SK-N-SH (cell line): ENCODE results near the gene CPM. TPM values are rescaled to one million over a fixed set of nuclear protein-coding genes. Genes with fewer than 3 reads are reported as not detected.

Source experiments
- CTCF ChIA-PET: fragments of 300-600, 350-600 bp; formaldehyde crosslinking; extraction: SDS; loops from one replicate; lab custom pipeline; 2021; lab: Yijun Ruan, JAX
- POLR2A ChIA-PET: fragments of 350-600 bp; sonication (Branson Sonifier 250); formaldehyde crosslinking; extraction: SDS; loops from one replicate; lab custom pipeline; 2020; ENCODE audit warnings: antibody characterized with exemption, inconsistent platforms; lab: Yijun Ruan, JAX
- DNase-seq: peaks from one replicate; pipeline ENCODE4 v3.0.0; 2012
- H2AFZ ChIP-seq: fragments of 200-600 bp; sonication (generic); 2 replicates; pipeline ENCODE4 v1.8.1; 2016; ENCODE audit warnings: antibody characterized with exemption, mild to moderate bottlenecking, low read depth
- H3F3A ChIP-seq: fragments of 200-600 bp; sonication (generic); replicated peaks from 2 replicates; pipeline ENCODE3; 2016; ENCODE audit warnings: antibody characterized with exemption, mild to moderate bottlenecking; ENCODE audit not compliant: insufficient read depth
- H3K27ac ChIP-seq, 2 experiments: fragments of 200-500 bp in 1 of 2; fragments of 200-600 bp in 1 of 2; sonication (Bioruptor generic) in 1 of 2; sonication (generic), shearing (Covaris generic) in 1 of 2; 2 replicates each; pipeline versions ENCODE4 v1.5.1 to v1.6.1; 2014 to 2016; ENCODE audit warnings: low read depth in 2 of 2, inconsistent platforms in 1 of 2, low read length in 1 of 2, mild to moderate bottlenecking in 1 of 2, mixed read lengths in 1 of 2
- H3K27me3 ChIP-seq: fragments of 200-600 bp; sonication (generic), shearing (Covaris generic); 2 replicates; pipeline ENCODE4 v1.6.1; 2016; ENCODE audit warnings: mixed run types; ENCODE audit not compliant: insufficient read depth
- H3K36me3 ChIP-seq, 2 experiments: fragments of 200-500 bp in 1 of 2; fragments of 200-600 bp in 1 of 2; sonication (Bioruptor generic) in 1 of 2; sonication (generic) in 1 of 2; replicated peaks in 1 of 2; 2 replicates each; pipeline versions ENCODE3 to v1.5.1; 2014 to 2016; ENCODE audit warnings: low read length in 1 of 2, mild to moderate bottlenecking in 1 of 2; ENCODE audit not compliant: insufficient read depth in 2 of 2, control insufficient read depth in 1 of 2
- H3K4me1 ChIP-seq, 2 experiments: fragments of 200-500 bp in 1 of 2; fragments of 200-600 bp in 1 of 2; sonication (Bioruptor generic) in 1 of 2; sonication (generic), shearing (Covaris generic) in 1 of 2; 2 replicates each; pipeline versions ENCODE4 v1.5.1 to v1.6.1; 2014 to 2016; ENCODE audit warnings: low read depth in 1 of 2, low read length in 1 of 2, mixed run types in 1 of 2; ENCODE audit not compliant: insufficient read depth in 2 of 2, control insufficient read depth in 1 of 2
- H3K4me2 ChIP-seq: fragments of 200-600 bp; sonication (generic), shearing (Covaris generic); 2 replicates; pipeline ENCODE4 v1.6.1; 2017; ENCODE audit warnings: mixed run types
- H3K4me3 ChIP-seq, 2 experiments: fragments of 200-500 bp in 1 of 2; fragments of 200-600 bp in 1 of 2; sonication (Bioruptor generic) in 1 of 2; sonication (generic), shearing (Covaris generic) in 1 of 2; 2 replicates each; pipeline versions ENCODE4 v1.5.1 to v1.8.1; 2014 to 2016; ENCODE audit warnings: low read depth in 2 of 2, inconsistent platforms in 1 of 2, low read length in 1 of 2, mild to moderate bottlenecking in 1 of 2, mixed read lengths in 1 of 2, moderate library complexity in 1 of 2
- H3K79me2 ChIP-seq: fragments of 200-600 bp; sonication (generic); 2 replicates; pipeline ENCODE4 v1.8.1; 2017; ENCODE audit warnings: mild to moderate bottlenecking; ENCODE audit not compliant: insufficient read depth
- H3K9ac ChIP-seq: fragments of 200-600 bp; sonication (generic); 2 replicates; pipeline ENCODE4 v1.6.1; 2017; ENCODE audit warnings: mixed run types
- H3K9me2 ChIP-seq: fragments of 200-600 bp; sonication (generic); 2 replicates; pipeline ENCODE4 v1.6.1; 2017; ENCODE audit warnings: mixed run types
- H3K9me3 ChIP-seq: fragments of 200-600 bp; sonication (generic); 2 replicates; pipeline ENCODE4 v1.6.1; 2017; ENCODE audit warnings: mixed run types, mild to moderate bottlenecking, moderate library complexity
- H4K20me1 ChIP-seq: fragments of 200-600 bp; sonication (generic); 2 replicates; pipeline ENCODE4 v1.6.1; 2017; ENCODE audit warnings: mild to moderate bottlenecking, mixed run types; ENCODE audit not compliant: insufficient read depth
- FOSL2 ChIP-seq: IDR thresholded peaks from 2 replicates; pipeline ENCODE4 v1.4.0; 2012; ENCODE audit warnings: low read depth, mild to moderate bottlenecking, moderate library complexity, borderline replicate concordance
- FOXM1 ChIP-seq: IDR thresholded peaks from 2 replicates; pipeline ENCODE4 v1.4.0; 2012; ENCODE audit warnings: low read depth, mild to moderate bottlenecking
- IRF3 ChIP-seq: fragments of 150-350 bp; IDR thresholded peaks from 2 replicates; pipeline ENCODE4 v1.6.1; 2016; ENCODE audit warnings: mild to moderate bottlenecking, low read depth, low read length
- JUND ChIP-seq: IDR thresholded peaks from 2 replicates; pipeline ENCODE4 v1.4.0; 2012
- MEF2A ChIP-seq: IDR thresholded peaks from 2 replicates; pipeline ENCODE4 v1.4.0; 2012; ENCODE audit warnings: low read depth, borderline replicate concordance
- NFIC ChIP-seq: IDR thresholded peaks from 2 replicates; pipeline ENCODE4 v1.4.0; 2012; ENCODE audit warnings: borderline replicate concordance
- PBX3 ChIP-seq: IDR thresholded peaks from 2 replicates; pipeline ENCODE4; 2012
- RCOR1 ChIP-seq: fragments of 150-350 bp; IDR thresholded peaks from 2 replicates; pipeline ENCODE4 v1.6.1; 2017; ENCODE audit warnings: antibody characterized with exemption, low read length
- RFX5 ChIP-seq: IDR thresholded peaks from 2 replicates; pipeline ENCODE4 v1.6.1; 2012; ENCODE audit warnings: mild to moderate bottlenecking, improper control_type of control experiment, low read length
- TAF1 ChIP-seq: IDR thresholded peaks from 2 replicates; pipeline ENCODE4 v1.6.1; 2012; ENCODE audit warnings: low read depth, mild to moderate bottlenecking, low read length, moderate library complexity, borderline replicate concordance
- TEAD4 ChIP-seq: IDR thresholded peaks from 2 replicates; pipeline ENCODE4 v1.4.0; 2012; ENCODE audit warnings: mild to moderate bottlenecking, borderline replicate concordance; ENCODE audit not compliant: insufficient read depth
- USF1 ChIP-seq: IDR thresholded peaks from 2 replicates; pipeline ENCODE4 v1.4.0; 2012; ENCODE audit warnings: low read depth, borderline replicate concordance
- WGBS: methylation state at CpG from one replicate; pipeline ENCODE4 v1.1.6; 2017; ENCODE audit warnings: low lambda C conversion rate; 5-methylcytosine and 5-hydroxymethylcytosine counted together
- polyA plus RNA-seq, 3 experiments: library from polyadenylated mRNA; depleted of rRNA; stranded (reverse); fragments of >200 nt; gene quantifications; 2 replicates each; pipeline ENCODE4 v1.2.3, GENCODE V29; 2012

CPM gene
- polyA plus RNA-seq, 1 of the 3 experiments (the other 2 are of a cell fraction): 10.8 TPM

GRCh38 chr12:68972595-68972994 is 39.6 kb upstream of the CPM start:
- WGBS: 46% methylated on average over 2 of the region's 2 CpGs
- H3K4me1 ChIP-seq: no peaks in the 10 kb centered on the region; a peak in 1 of 4 replicates
- no peaks in the 10 kb centered on the region for H3K79me2 ChIP-seq
- POLR2A ChIA-PET: no interaction called here
- H3K4me2 ChIP-seq: no peak overlapping the region
- H3K9me3 ChIP-seq: no peaks in the 10 kb centered on the region
- no peaks in the 10 kb centered on the region for H3K27me3 ChIP-seq
- no peaks in the 10 kb centered on the region for H3K36me3 ChIP-seq
- H3K9me2 ChIP-seq: no peaks in the 10 kb centered on the region
- no peak for DNase-seq
- no peak overlapping the region for H3K9ac ChIP-seq
- no peak overlapping the region for H3K4me3 ChIP-seq
- no peak overlapping the region for H3K27ac ChIP-seq
- H2AFZ ChIP-seq: no peak overlapping the region
- CTCF ChIA-PET: no interaction called here
- no peaks in the 10 kb centered on the region for H4K20me1 ChIP-seq
- peaks cover 6% of the 10 kb centered on the region for H3F3A ChIP-seq
- no peak for TF ChIP-seq TEAD4
- no peak for TF ChIP-seq TAF1
- TF ChIP-seq MEF2A: no peak
- TF ChIP-seq RFX5: no peak
- TF ChIP-seq IRF3: no peak
- TF ChIP-seq PBX3: peak; percentile 31; the same call in 1 of the 2 replicates
- TF ChIP-seq, all 33 proteins: peak for 1

GRCh38 chr12:68971404-68971803 is 38.4 kb upstream of the CPM start:
- H3F3A ChIP-seq: peaks cover 6% of the 10 kb centered on the region
- no peaks in the 10 kb centered on the region for H3K9me2 ChIP-seq
- no peaks in the 10 kb centered on the region for H3K36me3 ChIP-seq
- H3K9ac ChIP-seq: no peak overlapping the region
- no peak for DNase-seq
- peak; percentile 50; the same call in 1 of the 2 replicates for TF ChIP-seq JUND
- no peak for TF ChIP-seq FOXM1
- peak; percentile 36; the same call in 1 of the 2 replicates for TF ChIP-seq PBX3
- no peak for TF ChIP-seq TAF1
- no peak for TF ChIP-seq NFIC
- no peak for TF ChIP-seq RCOR1
- TF ChIP-seq FOSL2: peak; percentile 90
- TF ChIP-seq USF1: no peak
- TF ChIP-seq, all 33 proteins: peak for 3
- no peaks in the 10 kb centered on the region for H3K9me3 ChIP-seq
- no peak overlapping the region for H3K4me3 ChIP-seq
- peak overlapping the region in 1 of 2 experiments; percentile 42; a peak in 2 of 4 replicates for H3K27ac ChIP-seq
- H3K27me3 ChIP-seq: no peaks in the 10 kb centered on the region
- ChIA-PET POLR2A (no interaction called here), CTCF (interaction anchor here (1.1 kb wide), 1 partner anchor 11 kb away, joined by 3 read pairs; no protein-coding TSS in a partner anchor)
- peak overlapping the region; percentile 50; the same call in 1 of the 2 replicates for H2AFZ ChIP-seq
- peak overlapping the region; percentile 46; the same call in 1 of the 2 replicates for H3K4me2 ChIP-seq
- 41% methylated on average over 8 of the region's 8 CpGs for WGBS
- H3K79me2 ChIP-seq: no peaks in the 10 kb centered on the region
- H4K20me1 ChIP-seq: no peaks in the 10 kb centered on the region
- no peaks in the 10 kb centered on the region; a peak in 1 of 4 replicates for H3K4me1 ChIP-seq
